ENCODE data around the gene CCDC178.

The CCDC178 gene

GRCh38 chr18:33466822-33467221, 26.3 kb upstream of the CCDC178 start:
- TF ChIP-seq, protein P1, sequence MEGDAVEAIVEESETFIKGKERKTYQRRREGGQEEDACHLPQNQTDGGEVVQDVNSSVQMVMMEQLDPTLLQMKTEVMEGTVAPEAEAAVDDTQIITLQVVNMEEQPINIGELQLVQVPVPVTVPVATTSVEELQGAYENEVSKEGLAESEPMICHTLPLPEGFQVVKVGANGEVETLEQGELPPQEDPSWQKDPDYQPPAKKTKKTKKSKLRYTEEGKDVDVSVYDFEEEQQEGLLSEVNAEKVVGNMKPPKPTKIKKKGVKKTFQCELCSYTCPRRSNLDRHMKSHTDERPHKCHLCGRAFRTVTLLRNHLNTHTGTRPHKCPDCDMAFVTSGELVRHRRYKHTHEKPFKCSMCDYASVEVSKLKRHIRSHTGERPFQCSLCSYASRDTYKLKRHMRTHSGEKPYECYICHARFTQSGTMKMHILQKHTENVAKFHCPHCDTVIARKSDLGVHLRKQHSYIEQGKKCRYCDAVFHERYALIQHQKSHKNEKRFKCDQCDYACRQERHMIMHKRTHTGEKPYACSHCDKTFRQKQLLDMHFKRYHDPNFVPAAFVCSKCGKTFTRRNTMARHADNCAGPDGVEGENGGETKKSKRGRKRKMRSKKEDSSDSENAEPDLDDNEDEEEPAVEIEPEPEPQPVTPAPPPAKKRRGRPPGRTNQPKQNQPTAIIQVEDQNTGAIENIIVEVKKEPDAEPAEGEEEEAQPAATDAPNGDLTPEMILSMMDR (IDR thresholded peaks at IDR 0.05; ENCODE audit: low read depth, low read length, missing control alignments): no peak
- no peak for DNase-seq (ENCODE audit: low read depth)
- no peak overlapping the region for H3K4me3 ChIP-seq (ENCODE audit: low read depth, low read length)

DNA sequence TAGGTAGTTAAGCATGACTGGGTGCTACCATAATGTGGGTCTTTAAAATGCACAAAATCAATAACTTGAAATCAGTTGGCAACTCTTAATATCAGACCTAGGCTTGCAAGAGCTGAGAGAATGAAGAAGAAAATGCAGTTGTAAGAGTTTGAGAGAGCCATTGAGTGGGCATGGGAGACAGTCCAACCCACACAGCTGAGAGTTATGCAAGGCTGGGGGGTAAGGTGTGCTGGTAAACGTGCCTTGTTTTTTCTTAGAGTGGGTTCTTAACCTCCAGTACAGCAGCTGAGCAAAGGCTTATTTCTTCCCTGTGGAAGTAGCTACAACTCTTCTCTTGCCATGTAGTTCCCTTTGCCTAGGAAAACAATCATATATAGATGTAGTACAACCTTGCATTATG, 20.2 kb upstream of the CCDC178 start:
- TF ChIP-seq, protein P1 (IDR thresholded peaks at IDR 0.05; ENCODE audit: low read depth, low read length, missing control alignments): no peak
- no peak overlapping the region for H3K4me3 ChIP-seq (ENCODE audit: low read depth, low read length)
- no peak for DNase-seq (ENCODE audit: low read depth)

DNA sequence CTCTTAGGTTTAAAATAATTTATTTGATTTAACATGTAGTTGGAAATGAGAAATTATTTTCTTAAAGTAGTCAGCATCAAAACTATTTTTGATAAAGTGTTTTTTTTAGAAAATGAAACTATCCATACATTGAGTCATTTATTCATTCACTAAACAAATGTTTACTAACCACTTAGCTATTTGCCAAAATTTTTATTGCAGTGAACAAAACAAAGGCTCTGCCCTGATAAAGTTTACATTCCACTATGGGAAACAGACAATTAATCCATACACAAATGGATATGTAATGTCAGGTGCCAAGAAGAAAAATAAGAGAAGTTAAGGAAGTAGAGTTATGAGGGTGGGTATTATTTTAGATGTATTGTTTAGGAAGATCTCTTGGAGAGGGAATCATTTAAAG, 19.1 kb upstream of the CCDC178 start:
- H3K4me3 ChIP-seq (ENCODE audit: low read depth, low read length): no peak overlapping the region
- DNase-seq (ENCODE audit: low read depth): no peak
- TF ChIP-seq, protein P1 (IDR thresholded peaks at IDR 0.05; ENCODE audit: low read depth, low read length, missing control alignments): no peak

DNA sequence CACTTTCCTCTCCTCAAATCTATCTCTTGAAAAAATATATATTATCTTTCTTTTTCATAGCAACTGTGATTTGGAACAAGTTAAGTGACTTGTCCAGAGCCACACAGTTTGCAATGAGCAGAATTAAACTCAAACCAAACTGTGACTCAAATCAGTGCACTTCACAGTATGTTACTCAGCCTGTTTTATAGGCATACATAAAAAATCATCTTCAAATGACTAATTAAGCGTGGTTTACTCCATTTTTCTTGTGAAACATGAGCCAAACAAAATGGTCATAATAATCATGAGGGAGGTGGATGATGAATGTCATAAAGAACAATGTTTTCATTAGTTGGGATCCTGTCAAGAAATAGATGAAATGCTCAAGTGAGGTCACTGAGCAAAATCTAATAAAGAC, 6.1 kb upstream of the CCDC178 start:
- TF ChIP-seq, protein P1 (IDR thresholded peaks at IDR 0.05; ENCODE audit: low read depth, low read length, missing control alignments): no peak

GRCh38 chr18:33444709-33445108, 4.2 kb upstream of the CCDC178 start:
- no peak overlapping the region for H3K4me3 ChIP-seq (ENCODE audit: low read depth, low read length)
- DNase-seq (ENCODE audit: low read depth): no peak
- TF ChIP-seq, protein P1 (IDR thresholded peaks at IDR 0.05; ENCODE audit: low read depth, low read length, missing control alignments): no peak

More for the DNA sequence above, 6.1 kb upstream of the CCDC178 start:
- no peak for DNase-seq (ENCODE audit: low read depth)
- no peak overlapping the region for H3K4me3 ChIP-seq (ENCODE audit: low read depth, low read length)

DNA sequence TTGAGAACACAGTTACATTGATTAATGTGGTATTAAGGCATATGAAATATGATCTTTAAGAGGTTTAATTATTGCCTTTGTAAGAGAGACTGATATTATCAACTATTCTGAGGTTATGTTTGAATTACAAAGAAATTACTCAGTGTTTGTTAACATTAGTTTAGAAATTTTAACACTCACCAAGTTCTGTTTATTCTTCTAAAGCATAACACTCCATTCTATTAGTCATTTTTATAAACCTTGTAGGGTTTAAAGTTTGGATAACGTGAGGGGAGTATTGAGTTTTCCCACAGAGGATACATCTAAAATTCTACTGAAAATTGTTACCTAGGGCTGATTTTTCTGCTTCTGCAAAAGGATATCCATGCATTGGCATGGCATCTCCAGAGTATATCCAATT, 7.7 kb downstream of the CCDC178 start:
- no peak for DNase-seq (ENCODE audit: low read depth)
- H3K4me3 ChIP-seq (ENCODE audit: low read depth, low read length): no peak overlapping the region
- TF ChIP-seq, protein P1 (IDR thresholded peaks at IDR 0.05; ENCODE audit: low read depth, low read length, missing control alignments): no peak

DNA sequence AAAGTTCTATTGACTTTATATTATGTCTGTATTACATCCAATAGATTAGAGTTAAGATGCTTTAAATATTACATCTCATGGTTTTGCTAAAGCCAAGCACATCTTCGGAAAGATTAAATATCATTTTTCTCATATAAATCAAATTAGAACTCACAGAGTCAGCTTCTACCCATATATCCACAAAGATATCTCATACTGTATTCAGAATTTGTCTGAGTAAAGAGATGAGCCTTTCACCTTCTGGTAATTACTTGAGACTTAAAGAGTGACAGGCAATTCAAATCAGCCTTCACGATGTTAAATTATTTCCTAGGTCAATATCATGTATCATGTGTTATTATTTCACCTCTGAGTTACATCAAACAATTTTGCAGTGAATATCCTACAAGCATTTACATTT, 13.0 kb downstream of the CCDC178 start:
- no peak for DNase-seq (ENCODE audit: low read depth)
- no peak overlapping the region for H3K4me3 ChIP-seq (ENCODE audit: low read depth, low read length)
- TF ChIP-seq, protein P1 (IDR thresholded peaks at IDR 0.05; ENCODE audit: low read depth, low read length, missing control alignments): no peak
